ENCODE data around the gene BPIFB3. TPM values are rescaled to one million over a fixed set of nuclear protein-coding genes. Genes with fewer than 3 reads are reported as not detected.

Gene BPIFB3
- total and polyA plus RNA-seq, 2 experiments from 2014 or later, result not detected

DNA sequence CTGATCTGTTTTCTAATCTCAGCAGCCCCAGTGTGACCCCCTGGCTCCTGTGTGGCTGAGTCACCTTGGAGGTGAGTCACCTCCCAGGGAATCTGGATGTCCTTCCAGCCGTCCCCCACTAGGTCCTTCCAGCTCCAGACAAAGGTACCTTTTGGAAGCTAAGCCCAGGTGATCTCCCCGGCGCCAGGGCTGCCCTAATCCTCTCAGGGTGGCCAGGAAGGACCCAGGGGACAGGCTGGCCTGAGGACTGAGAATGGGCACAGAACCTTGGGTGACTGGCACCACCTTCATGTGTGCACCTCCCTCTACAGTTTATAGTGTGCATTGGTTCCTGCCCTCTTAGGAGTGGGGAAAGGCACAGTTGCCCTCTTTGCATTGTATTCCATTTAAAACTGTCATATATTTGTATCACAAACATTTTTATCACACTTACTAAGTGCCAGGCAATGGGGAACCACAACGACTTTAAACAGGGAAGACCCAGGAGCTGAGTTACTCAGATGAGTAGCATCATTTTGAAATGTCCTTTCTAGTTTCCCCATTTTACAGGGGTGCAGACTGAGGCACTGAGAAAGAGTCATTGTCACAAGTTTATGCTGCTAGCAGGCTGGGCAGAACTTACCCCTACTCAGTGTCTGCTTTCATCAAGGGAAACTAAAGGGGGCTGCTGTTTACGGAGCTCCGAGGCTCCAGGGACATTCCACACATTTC, 23.1 kb downstream of the BPIFB3 start:
- no peaks in the 10 kb centered on the region for H4K20me1 ChIP-seq (ENCODE audit: insufficient read depth, poor library complexity, severe bottlenecking)
- peak; percentile 31 for DNase-seq (ENCODE audit: low spot score)
- H3K4me3 ChIP-seq, result no peak overlapping the region
- H3K9me2 ChIP-seq (replicated peaks; ENCODE audit: insufficient read depth), result no peaks in the 10 kb centered on the region
- H3K27me3 ChIP-seq, result peaks cover 23% of the 10 kb centered on the region
- no peaks in the 10 kb centered on the region for H3K9me3 ChIP-seq (ENCODE audit: low read depth)
- H3K79me2 ChIP-seq, result no peaks in the 10 kb centered on the region
- H3K36me3 ChIP-seq (replicated peaks; ENCODE audit: insufficient read depth, low read depth), result no peaks in the 10 kb centered on the region
- H3K4me1 ChIP-seq (ENCODE audit: insufficient read depth), result no peaks in the 10 kb centered on the region
- H3K27ac ChIP-seq, result no peak overlapping the region
- H3K4me2 ChIP-seq, result no peak overlapping the region
- WGBS (ENCODE audit: low lambda C conversion rate, missing lambda C conversion rate), result 58% methylated on average over 6 of the region's 6 CpGs
- TF ChIP-seq EZH2 (IDR thresholded peaks at IDR 0.05; ENCODE audit: borderline replicate concordance) (no peak), EZH2phosphoT487 (IDR thresholded peaks at IDR 0.05; ENCODE audit: low read depth, severe bottlenecking, unreplicated experiment) (no peak)
- TF ChIP-seq, protein P1, sequence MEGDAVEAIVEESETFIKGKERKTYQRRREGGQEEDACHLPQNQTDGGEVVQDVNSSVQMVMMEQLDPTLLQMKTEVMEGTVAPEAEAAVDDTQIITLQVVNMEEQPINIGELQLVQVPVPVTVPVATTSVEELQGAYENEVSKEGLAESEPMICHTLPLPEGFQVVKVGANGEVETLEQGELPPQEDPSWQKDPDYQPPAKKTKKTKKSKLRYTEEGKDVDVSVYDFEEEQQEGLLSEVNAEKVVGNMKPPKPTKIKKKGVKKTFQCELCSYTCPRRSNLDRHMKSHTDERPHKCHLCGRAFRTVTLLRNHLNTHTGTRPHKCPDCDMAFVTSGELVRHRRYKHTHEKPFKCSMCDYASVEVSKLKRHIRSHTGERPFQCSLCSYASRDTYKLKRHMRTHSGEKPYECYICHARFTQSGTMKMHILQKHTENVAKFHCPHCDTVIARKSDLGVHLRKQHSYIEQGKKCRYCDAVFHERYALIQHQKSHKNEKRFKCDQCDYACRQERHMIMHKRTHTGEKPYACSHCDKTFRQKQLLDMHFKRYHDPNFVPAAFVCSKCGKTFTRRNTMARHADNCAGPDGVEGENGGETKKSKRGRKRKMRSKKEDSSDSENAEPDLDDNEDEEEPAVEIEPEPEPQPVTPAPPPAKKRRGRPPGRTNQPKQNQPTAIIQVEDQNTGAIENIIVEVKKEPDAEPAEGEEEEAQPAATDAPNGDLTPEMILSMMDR (IDR thresholded peaks at IDR 0.05; ENCODE audit: poor library complexity), result peak; percentile 33
- H2AFZ ChIP-seq, result no peak overlapping the region

DNA sequence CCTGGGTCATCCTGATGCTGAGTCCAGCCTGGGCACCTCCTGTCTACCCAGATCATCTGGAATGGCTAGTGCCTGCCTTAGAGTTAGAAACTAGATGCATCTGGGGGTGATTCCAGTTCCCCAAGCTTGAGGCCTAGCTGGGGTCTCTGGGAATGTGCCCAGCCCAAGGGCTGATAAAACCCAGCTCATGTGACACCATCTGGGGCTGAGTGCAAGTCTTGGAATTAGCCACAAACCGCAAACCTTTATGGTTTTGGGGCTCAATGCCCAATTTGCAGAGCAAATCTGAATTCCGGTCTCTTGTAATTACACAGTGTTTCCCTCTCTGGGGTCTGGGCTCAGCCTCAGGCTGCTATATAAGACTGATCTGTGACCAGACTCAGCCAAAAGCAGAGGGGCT, 25.6 kb downstream of the BPIFB3 start, which contains the start of gene BPIFB4:
TSS of gene BPIFB4 (plus strand) at position 385 of the 400 bp plus-strand sequence. CDS start 1,884 bp downstream, outside the sequence.
- TF ChIP-seq EZH2phosphoT487 (IDR thresholded peaks at IDR 0.05; ENCODE audit: low read depth, severe bottlenecking, unreplicated experiment), result no peak
- TF ChIP-seq EZH2 (IDR thresholded peaks at IDR 0.05; ENCODE audit: borderline replicate concordance), result no peak
- TF ChIP-seq, protein P1 (IDR thresholded peaks at IDR 0.05; ENCODE audit: poor library complexity), result no peak
- H3K36me3 ChIP-seq (replicated peaks; ENCODE audit: insufficient read depth, low read depth), result no peaks in the 10 kb centered on the region
- no peak within 1 kb of the TSS for H3K27ac ChIP-seq
- no peaks in the 10 kb centered on the region for H3K4me1 ChIP-seq (ENCODE audit: insufficient read depth)
- H3K27me3 ChIP-seq, result peaks cover 9% of the 10 kb centered on the region
- H3K9me2 ChIP-seq (replicated peaks; ENCODE audit: insufficient read depth), result no peaks in the 10 kb centered on the region
- H3K9me3 ChIP-seq (ENCODE audit: low read depth), result no peaks in the 10 kb centered on the region
- DNase-seq (ENCODE audit: low spot score), result no peak
- no peaks in the 10 kb centered on the region for H3K79me2 ChIP-seq
- H4K20me1 ChIP-seq (ENCODE audit: insufficient read depth, poor library complexity, severe bottlenecking), result no peaks in the 10 kb centered on the region
- no peak within 1 kb of the TSS for H3K4me3 ChIP-seq
- no peak within 1 kb of the TSS for H3K4me2 ChIP-seq
- no peak within 1 kb of the TSS for H2AFZ ChIP-seq
- WGBS (ENCODE audit: low lambda C conversion rate, missing lambda C conversion rate), result 91% methylated on average over 2 of the region's 2 CpGs

DNA sequence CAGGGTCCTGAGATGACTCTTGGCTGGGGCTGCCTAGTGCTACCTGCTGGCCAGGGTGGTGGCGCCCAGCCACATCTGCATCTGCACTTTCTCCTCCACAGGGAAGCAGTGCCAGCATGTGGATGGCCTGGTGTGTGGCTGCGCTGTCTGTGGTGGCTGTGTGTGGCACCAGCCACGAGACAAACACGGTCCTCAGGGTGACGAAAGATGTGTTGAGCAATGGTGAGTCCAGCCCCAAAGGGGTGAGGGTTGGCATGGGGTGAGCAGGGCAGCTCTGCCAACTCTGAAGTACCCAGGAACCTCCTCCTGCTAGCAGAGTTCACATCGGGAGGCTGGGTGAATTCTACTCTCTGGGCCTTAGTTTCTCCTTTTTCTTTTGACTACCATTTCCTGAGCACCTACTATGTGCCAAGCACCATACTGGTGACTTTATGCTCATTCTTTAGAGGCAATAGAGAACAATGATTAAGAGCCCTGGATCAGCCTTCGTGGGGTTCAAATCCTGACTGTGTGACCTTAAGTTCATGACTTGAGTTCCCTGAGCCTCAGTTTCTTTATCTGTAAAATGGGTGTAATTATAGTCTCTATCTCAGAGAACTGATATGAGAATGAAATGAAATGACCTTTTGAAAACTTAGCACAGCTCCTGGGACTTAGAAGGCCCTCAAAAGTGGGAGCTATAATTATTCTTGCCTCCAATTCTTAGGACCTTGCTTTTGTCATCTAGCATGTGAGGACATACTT, 27.9 kb downstream of the BPIFB3 start:
- no peak for DNase-seq (ENCODE audit: low spot score)
- Histone ChIP-seq H3K4me2 (no peak overlapping the region), H3K27me3 (peaks cover 6% of the 10 kb centered on the region), H3K9me2 (replicated peaks; ENCODE audit: insufficient read depth) (no peaks in the 10 kb centered on the region), H3K36me3 (replicated peaks; ENCODE audit: insufficient read depth, low read depth) (no peaks in the 10 kb centered on the region), H3K4me3 (no peak overlapping the region), H2AFZ (no peak overlapping the region), H3K4me1 (ENCODE audit: insufficient read depth) (no peaks in the 10 kb centered on the region), H4K20me1 (ENCODE audit: insufficient read depth, poor library complexity, severe bottlenecking) (no peaks in the 10 kb centered on the region), H3K9me3 (ENCODE audit: low read depth) (no peaks in the 10 kb centered on the region), H3K79me2 (no peaks in the 10 kb centered on the region), H3K27ac (no peak overlapping the region)
- WGBS (ENCODE audit: low lambda C conversion rate, missing lambda C conversion rate), result 88% methylated on average over 7 of the region's 7 CpGs
- no peak for TF ChIP-seq EZH2 (IDR thresholded peaks at IDR 0.05; ENCODE audit: borderline replicate concordance)
- no peak for TF ChIP-seq EZH2phosphoT487 (IDR thresholded peaks at IDR 0.05; ENCODE audit: low read depth, severe bottlenecking, unreplicated experiment)
- TF ChIP-seq, protein P1 (IDR thresholded peaks at IDR 0.05; ENCODE audit: poor library complexity), result no peak
